Measurements from ENCODE around the gene TEX14. TPM values are rescaled to one million over a fixed set of nuclear protein-coding genes. Genes with fewer than 3 reads are reported as not detected.

Gene TEX14
- total RNA-seq, 1 experiment from 2014 or later = 0.31 TPM

- Histone ChIP-seq H3K9me3 (ENCODE audit: control insufficient read depth, low read depth, low read length) (no peaks in the 10 kb centered on the region), H4K20me1 (ENCODE audit: control insufficient read depth, insufficient read depth, insufficient read length) (no peaks in the 10 kb centered on the region), H2BK5ac (ENCODE audit: insufficient read length, low read length) (no peak overlapping the region), H3T11ph (ENCODE audit: low read length) (no peak overlapping the region), H2BK120ac (ENCODE audit: low read depth, low read length, poor library complexity, severe bottlenecking) (no peak overlapping the region), H3K9ac (ENCODE audit: extremely low read depth, insufficient read length, low read length) (no peak overlapping the region), H3K79me2 (ENCODE audit: insufficient read depth, low read length) (no peaks in the 10 kb centered on the region), H3K14ac (ENCODE audit: insufficient read depth, low read length) (no peak overlapping the region), H4K5ac (ENCODE audit: insufficient read length, low read depth, low read length) (no peak overlapping the region), H2BK20ac (ENCODE audit: low read depth, low read length, poor library complexity, severe bottlenecking) (no peak overlapping the region), H2BK15ac (ENCODE audit: low read depth, low read length) (no peak overlapping the region), H3K4me1 (ENCODE audit: insufficient read depth, low read length) (no peaks in the 10 kb centered on the region), H3K18ac (ENCODE audit: insufficient read length, low read depth, low read length) (no peak overlapping the region), H3K27me3 (ENCODE audit: insufficient read depth, low read length) (no peaks in the 10 kb centered on the region), H3K4me2 (ENCODE audit: insufficient read depth, insufficient read length, low read length) (no peak overlapping the region), H4K8ac (replicated peaks; ENCODE audit: insufficient read length, low read depth, low read length) (no peak overlapping the region), H2AFZ (ENCODE audit: low read length) (no peak overlapping the region), H3K23ac (ENCODE audit: insufficient read length, low read depth, low read length) (no peak overlapping the region), H3K4ac (ENCODE audit: low read depth, low read length) (no peak overlapping the region), H3K56ac (ENCODE audit: insufficient read length, low read depth, low read length) (no peak overlapping the region), H2AK5ac (ENCODE audit: insufficient read length, low read length) (no peak overlapping the region), H4K91ac (ENCODE audit: insufficient read length, low read depth, low read length) (no peak overlapping the region), H2BK12ac (ENCODE audit: insufficient read length, low read depth, low read length) (no peak overlapping the region), H3K27ac (ENCODE audit: insufficient read length, low read depth, low read length) (no peak overlapping the region), H3K23me2 (ENCODE audit: insufficient read length, low read depth, low read length, poor library complexity, severe bottlenecking) (no peaks in the 10 kb centered on the region), H3K79me1 (ENCODE audit: insufficient read depth, low read depth, low read length, poor library complexity, severe bottlenecking) (no peaks in the 10 kb centered on the region)
- Mint-ChIP-seq H3K9me3 (peaks cover 2 to 3% of the 10 kb centered on the region in 2 experiments; a peak in 3 of 5 replicates), H3K4me1 (peaks cover 9 to 10% of the 10 kb centered on the region in 2 experiments), H3K4me3 (peak overlapping the region in 1 of 2 experiments; percentile 24; a peak in 1 of 5 replicates), H3K27me3 (ENCODE audit: low read depth) (peaks cover 4% of the 10 kb centered on the region), H3K27ac (peak overlapping the region in 1 of 3 experiments; percentile 39; a peak in 2 of 7 replicates), H3K36me3 (ENCODE audit: insufficient read depth in 1 of 3, low read depth in 3 of 3) (peaks cover 0 to 3% (median 0%) of the 10 kb centered on the region in 3 experiments; a peak in 1 of 7 replicates)
- TF ChIP-seq, protein P1, sequence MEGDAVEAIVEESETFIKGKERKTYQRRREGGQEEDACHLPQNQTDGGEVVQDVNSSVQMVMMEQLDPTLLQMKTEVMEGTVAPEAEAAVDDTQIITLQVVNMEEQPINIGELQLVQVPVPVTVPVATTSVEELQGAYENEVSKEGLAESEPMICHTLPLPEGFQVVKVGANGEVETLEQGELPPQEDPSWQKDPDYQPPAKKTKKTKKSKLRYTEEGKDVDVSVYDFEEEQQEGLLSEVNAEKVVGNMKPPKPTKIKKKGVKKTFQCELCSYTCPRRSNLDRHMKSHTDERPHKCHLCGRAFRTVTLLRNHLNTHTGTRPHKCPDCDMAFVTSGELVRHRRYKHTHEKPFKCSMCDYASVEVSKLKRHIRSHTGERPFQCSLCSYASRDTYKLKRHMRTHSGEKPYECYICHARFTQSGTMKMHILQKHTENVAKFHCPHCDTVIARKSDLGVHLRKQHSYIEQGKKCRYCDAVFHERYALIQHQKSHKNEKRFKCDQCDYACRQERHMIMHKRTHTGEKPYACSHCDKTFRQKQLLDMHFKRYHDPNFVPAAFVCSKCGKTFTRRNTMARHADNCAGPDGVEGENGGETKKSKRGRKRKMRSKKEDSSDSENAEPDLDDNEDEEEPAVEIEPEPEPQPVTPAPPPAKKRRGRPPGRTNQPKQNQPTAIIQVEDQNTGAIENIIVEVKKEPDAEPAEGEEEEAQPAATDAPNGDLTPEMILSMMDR (conservative IDR thresholded peaks at IDR 0.05) = no peak
- no peak for DNase-seq
Measured at GRCh38 chr17:58601976-58602375, 89.9 kb downstream of the TEX14 start.
